ENCODE data around the gene AUTS2.

The AUTS2 gene

DNA sequence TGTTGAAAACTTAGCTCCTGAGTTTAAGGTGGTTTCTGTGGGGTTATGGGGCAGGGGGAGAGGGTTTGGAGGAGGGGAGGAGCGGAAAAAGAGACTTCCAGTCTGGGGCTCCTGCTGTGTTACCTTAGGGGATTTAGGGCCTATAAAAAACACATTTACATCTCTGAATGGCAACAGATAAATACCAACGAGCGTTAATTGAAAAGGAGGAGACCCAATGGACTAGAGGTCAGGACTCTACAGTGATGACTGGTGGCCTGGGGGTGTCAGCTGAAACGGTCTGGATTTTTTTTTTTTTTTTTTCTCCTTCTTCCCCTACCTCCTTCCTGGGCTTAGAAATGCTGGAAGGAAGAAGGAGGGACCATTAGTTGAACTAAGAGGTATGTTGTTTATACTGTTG, 47.4 kb downstream of the AUTS2 start:
- Histone ChIP-seq H3K4me1 (ENCODE audit: control insufficient read depth in 1 of 2, insufficient read depth in 2 of 2, low read length in 2 of 2) (peaks cover 0 to 18% of the 10 kb centered on the region in 2 donors), H3K27ac (ENCODE audit: low read length) (no peak overlapping the region), H3K36me3 (ENCODE audit: control insufficient read depth in 1 of 2, insufficient read depth in 2 of 2, low read length in 2 of 2) (no peaks in the 10 kb centered on the region), H3K4me3 (ENCODE audit: low read depth in 1 of 2, low read length in 2 of 2) (no peak overlapping the region), H3K9me3 (ENCODE audit: control insufficient read depth in 1 of 2, low read length in 2 of 2) (no peaks in the 10 kb centered on the region), H3K27me3 (ENCODE audit: low read depth, low read length) (no peaks in the 10 kb centered on the region)

DNA sequence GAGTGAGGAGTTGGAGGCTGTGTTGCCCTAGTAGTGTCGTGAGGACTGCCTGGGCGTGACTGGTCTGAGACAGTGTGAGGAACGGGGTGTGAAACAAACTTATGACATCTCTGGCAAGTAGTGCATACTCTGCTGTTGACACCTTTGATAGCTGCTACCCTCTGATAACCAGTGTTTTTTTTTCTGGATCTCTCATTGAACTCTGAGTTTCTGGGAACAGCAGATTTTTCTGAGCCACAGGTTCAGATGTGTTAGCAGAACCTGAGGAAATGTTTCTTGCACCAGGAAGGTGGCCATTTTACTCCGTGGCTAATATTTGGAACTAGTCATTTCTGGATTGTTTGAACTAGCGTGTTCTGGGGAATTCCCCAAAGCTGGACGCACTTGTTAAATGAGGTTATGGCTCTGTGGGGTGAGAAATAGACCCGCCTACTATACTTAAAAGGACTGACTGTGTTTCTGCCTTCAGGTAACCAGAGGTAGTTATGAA, 52.9 kb downstream of the AUTS2 start:
- Histone ChIP-seq H3K9me3 (ENCODE audit: control insufficient read depth in 1 of 2, low read length in 2 of 2) (no peaks in the 10 kb centered on the region), H3K36me3 (ENCODE audit: control insufficient read depth in 1 of 2, insufficient read depth in 2 of 2, low read length in 2 of 2) (no peaks in the 10 kb centered on the region), H3K4me3 (ENCODE audit: low read depth in 1 of 2, low read length in 2 of 2) (no peak overlapping the region), H3K27ac (ENCODE audit: low read length) (no peak overlapping the region), H3K4me1 (ENCODE audit: control insufficient read depth in 1 of 2, insufficient read depth in 2 of 2, low read length in 2 of 2) (peaks cover 0 to 13% of the 10 kb centered on the region in 2 donors), H3K27me3 (ENCODE audit: low read depth, low read length) (no peaks in the 10 kb centered on the region)

DNA sequence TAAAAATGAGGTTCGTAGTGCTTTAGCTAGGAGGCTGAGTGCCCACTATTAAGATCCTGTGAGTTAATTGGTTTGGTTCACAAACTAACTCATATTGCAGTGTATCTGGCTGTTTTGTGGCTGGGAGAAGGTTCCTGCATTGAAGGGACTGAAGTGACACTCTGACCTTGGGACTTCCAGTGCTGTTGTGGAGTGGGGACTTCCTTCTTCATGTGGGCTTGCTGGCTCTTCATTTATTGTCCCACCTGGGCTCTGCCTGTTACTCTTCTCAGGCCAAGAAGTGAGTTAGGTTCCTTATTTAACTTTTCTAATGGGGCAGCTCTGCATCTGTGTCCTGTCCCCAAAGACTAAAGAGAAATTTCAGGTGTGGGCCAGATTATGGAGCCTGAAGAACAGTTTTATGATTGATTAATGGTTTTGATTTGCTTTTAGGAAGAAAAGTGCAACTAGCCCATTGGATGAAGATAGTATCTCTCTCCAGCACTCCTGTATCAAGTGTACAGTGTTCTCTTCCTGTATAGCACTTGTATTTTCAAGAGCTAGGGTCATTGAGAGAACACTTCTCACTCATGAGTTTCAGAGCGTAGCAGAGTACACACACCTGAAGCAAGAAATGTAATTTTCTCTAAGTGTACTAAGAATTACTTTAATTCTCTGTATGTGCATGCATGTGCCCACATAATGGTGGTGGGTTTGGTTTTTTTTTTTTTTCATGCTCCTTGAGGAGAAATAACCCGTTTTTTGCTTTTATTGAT, 54.8 kb downstream of the AUTS2 start:
- Histone ChIP-seq H3K4me1 (ENCODE audit: control insufficient read depth in 1 of 2, insufficient read depth in 2 of 2, low read length in 2 of 2) (peaks cover 0 to 21% of the 10 kb centered on the region in 2 donors), H3K4me3 (ENCODE audit: low read depth in 1 of 2, low read length in 2 of 2) (no peak overlapping the region), H3K27ac (ENCODE audit: low read length) (no peak overlapping the region), H3K36me3 (ENCODE audit: control insufficient read depth in 1 of 2, insufficient read depth in 2 of 2, low read length in 2 of 2) (no peaks in the 10 kb centered on the region), H3K9me3 (ENCODE audit: control insufficient read depth in 1 of 2, low read length in 2 of 2) (no peaks in the 10 kb centered on the region), H3K27me3 (ENCODE audit: low read depth, low read length) (no peaks in the 10 kb centered on the region)

DNA sequence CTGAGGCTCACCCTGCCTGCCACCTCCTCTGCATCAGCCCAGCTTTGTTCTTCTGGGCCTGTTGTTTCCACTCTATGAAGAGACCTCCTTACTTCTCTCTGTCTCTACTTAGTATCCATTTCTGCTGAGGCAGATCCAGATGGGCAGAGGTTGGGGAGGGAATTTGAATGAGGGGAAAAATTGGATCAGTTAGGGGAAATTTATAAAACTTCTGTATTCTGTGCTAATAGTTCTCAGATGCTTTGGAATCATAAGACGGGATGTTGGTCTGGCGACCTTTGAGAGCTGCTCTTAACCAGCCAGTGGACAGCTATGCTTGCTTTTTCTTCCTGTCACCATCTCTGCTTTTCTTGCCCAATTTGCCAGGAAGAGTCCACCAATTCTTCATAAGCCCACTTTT, 55.5 kb downstream of the AUTS2 start:
- Histone ChIP-seq H3K36me3 (ENCODE audit: control insufficient read depth in 1 of 2, insufficient read depth in 2 of 2, low read length in 2 of 2) (no peaks in the 10 kb centered on the region), H3K4me1 (ENCODE audit: control insufficient read depth in 1 of 2, insufficient read depth in 2 of 2, low read length in 2 of 2) (peaks cover 0 to 17% of the 10 kb centered on the region in 2 donors), H3K9me3 (ENCODE audit: control insufficient read depth in 1 of 2, low read length in 2 of 2) (no peaks in the 10 kb centered on the region), H3K27me3 (ENCODE audit: low read depth, low read length) (no peaks in the 10 kb centered on the region), H3K27ac (ENCODE audit: low read length) (no peak overlapping the region), H3K4me3 (ENCODE audit: low read depth in 1 of 2, low read length in 2 of 2) (no peak overlapping the region)

DNA sequence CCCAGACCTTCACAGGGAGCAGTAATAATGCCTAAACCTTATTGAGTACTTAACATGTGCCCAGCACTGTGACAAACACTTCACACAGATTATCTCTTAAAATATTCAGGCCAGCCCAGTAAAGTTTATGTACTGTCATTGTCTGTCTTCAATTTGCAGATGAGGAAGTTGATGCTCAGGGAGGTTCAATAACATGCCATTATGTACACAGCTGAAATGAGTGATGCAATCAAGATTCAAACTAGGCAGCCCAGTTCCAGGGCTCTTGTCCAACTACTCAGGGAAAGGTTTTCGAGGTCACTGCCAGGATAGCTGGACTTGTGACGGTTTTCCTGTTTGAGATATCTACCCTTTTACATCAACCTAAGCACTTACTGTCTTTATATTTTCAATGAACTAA, 56.1 kb downstream of the AUTS2 start:
- peaks cover 0 to 12% of the 10 kb centered on the region in 2 donors for H3K4me1 ChIP-seq (ENCODE audit: control insufficient read depth in 1 of 2, insufficient read depth in 2 of 2, low read length in 2 of 2)

DNA sequence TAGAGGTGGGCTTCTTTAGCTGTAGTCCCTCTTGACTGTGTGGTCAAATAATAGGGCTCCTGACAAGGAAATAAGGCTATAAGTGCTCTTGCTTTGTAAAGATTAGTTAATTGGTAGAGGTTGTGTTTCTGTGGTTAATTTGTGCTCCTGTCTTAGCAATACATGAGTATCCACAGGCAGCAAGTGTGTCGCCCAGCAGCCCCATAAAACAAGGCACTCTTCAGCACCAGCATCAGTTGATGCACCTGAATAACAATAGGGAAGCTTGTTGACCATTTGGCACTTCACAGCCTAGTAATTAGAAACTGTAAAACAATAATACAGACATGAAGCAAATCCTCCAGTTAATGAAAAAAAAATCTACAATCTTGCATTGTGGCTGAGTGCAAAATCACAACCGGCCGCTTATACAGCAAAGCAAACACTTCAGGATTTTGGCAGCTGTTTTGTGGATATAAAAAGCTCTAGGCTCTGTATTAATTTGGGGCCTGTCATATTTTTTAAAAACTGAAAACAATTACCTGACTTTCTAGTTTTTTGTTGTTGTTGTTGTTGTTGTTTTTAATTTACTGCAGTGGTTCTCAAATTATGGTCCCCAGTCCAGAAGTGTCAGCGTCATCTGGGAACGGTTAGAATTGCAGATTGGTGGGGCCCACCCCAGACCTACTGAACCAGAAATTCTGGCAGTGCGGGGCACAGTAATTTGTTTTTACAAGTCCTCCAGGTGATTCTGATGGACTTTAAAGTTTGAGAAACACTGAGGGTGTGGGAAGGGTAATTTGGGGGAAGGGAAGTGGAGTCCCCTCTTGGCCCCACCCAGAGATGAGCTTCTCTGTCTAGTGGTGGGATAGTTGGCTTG, 56.8 kb downstream of the AUTS2 start:
- no peak overlapping the region for H3K27ac ChIP-seq (ENCODE audit: low read length)
- no peak overlapping the region for H3K4me3 ChIP-seq (ENCODE audit: low read depth in 1 of 2, low read length in 2 of 2)

More for the DNA sequence above, 56.1 kb downstream of the AUTS2 start:
- no peaks in the 10 kb centered on the region for H3K27me3 ChIP-seq (ENCODE audit: low read depth, low read length)
- no peaks in the 10 kb centered on the region for H3K36me3 ChIP-seq (ENCODE audit: control insufficient read depth in 1 of 2, insufficient read depth in 2 of 2, low read length in 2 of 2)
- no peak overlapping the region for H3K27ac ChIP-seq (ENCODE audit: low read length)
- no peaks in the 10 kb centered on the region for H3K9me3 ChIP-seq (ENCODE audit: control insufficient read depth in 1 of 2, low read length in 2 of 2)
- H3K4me3 ChIP-seq (ENCODE audit: low read depth in 1 of 2, low read length in 2 of 2): no peak overlapping the region

DNA sequence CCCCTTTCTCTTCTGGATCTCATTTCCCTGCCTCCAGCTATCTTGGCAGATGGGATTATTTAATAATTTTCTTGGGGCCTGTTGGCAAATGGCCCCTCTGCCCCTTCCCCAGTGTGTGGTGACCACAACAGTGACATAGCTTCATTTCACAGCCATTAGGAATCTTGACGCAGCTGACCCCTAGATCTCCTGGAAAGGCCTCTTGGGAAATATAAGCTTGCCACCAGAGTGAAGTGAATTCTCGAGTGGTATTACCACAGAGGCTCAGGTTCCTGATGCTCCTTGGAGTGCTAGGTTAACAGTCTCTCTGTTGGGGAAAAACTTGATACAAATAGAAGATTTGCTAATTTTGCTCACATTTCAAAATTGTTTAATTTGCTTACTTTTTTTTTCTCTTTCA, 57.8 kb downstream of the AUTS2 start:
- no peaks in the 10 kb centered on the region for H3K9me3 ChIP-seq (ENCODE audit: control insufficient read depth in 1 of 2, low read length in 2 of 2)
- no peak overlapping the region for H3K4me3 ChIP-seq (ENCODE audit: low read depth in 1 of 2, low read length in 2 of 2)
- no peaks in the 10 kb centered on the region for H3K27me3 ChIP-seq (ENCODE audit: low read depth, low read length)
- H3K27ac ChIP-seq (ENCODE audit: low read length): no peak overlapping the region
- H3K4me1 ChIP-seq (ENCODE audit: control insufficient read depth in 1 of 2, insufficient read depth in 2 of 2, low read length in 2 of 2): peaks cover 0 to 25% of the 10 kb centered on the region in 2 donors
- H3K36me3 ChIP-seq (ENCODE audit: control insufficient read depth in 1 of 2, insufficient read depth in 2 of 2, low read length in 2 of 2): no peaks in the 10 kb centered on the region

More for the DNA sequence above, 56.8 kb downstream of the AUTS2 start:
- H3K36me3 ChIP-seq (ENCODE audit: control insufficient read depth in 1 of 2, insufficient read depth in 2 of 2, low read length in 2 of 2): no peaks in the 10 kb centered on the region
- peaks cover 0 to 17% of the 10 kb centered on the region in 2 donors for H3K4me1 ChIP-seq (ENCODE audit: control insufficient read depth in 1 of 2, insufficient read depth in 2 of 2, low read length in 2 of 2)
- no peaks in the 10 kb centered on the region for H3K27me3 ChIP-seq (ENCODE audit: low read depth, low read length)
- H3K9me3 ChIP-seq (ENCODE audit: control insufficient read depth in 1 of 2, low read length in 2 of 2): no peaks in the 10 kb centered on the region

DNA sequence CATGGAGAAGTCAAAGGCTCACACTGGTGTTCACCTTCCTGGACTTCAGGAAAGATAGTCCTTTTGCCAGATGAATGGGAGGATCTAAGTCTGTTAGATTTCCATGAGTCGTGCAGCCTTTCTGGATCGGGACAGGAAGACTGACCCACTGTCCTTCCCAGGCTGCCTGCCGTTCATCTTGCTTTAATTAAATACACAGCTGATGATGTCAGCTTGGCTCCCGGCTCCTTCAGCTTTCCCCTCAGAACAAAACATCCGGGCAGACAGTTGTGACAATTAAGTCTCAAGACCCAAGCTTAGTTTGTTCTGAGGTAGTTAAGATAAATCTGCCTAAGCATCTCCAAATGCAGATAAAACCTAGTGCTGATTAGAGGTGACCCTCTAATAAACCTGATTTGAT, 58.6 kb downstream of the AUTS2 start:
- Histone ChIP-seq H3K4me1 (ENCODE audit: control insufficient read depth in 1 of 2, insufficient read depth in 2 of 2, low read length in 2 of 2) (peaks cover 0 to 25% of the 10 kb centered on the region in 2 donors), H3K27ac (ENCODE audit: low read length) (no peak overlapping the region)

DNA sequence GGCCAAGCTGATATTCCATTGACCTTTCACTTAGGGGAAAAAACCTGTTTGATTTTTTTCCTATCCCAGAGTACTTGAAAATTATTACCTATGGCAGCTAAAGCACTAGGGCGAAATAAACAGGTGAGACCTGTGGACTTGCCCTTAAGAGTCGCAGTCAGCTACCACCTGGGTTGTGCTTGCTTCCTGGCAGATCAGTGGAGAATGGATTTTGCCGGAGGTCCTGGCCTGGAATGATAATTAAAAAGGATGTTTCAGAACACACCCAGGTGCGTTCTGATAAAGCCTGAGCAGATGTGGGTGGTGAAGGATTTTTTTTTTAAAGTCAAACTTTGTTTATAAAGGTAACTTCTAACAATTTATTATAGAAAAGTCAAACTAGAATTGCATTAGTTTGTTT, 59.1 kb downstream of the AUTS2 start:
- H3K27me3 ChIP-seq (ENCODE audit: low read depth, low read length): no peaks in the 10 kb centered on the region
- H3K4me3 ChIP-seq (ENCODE audit: low read depth in 1 of 2, low read length in 2 of 2): no peak overlapping the region
- H3K36me3 ChIP-seq (ENCODE audit: control insufficient read depth in 1 of 2, insufficient read depth in 2 of 2, low read length in 2 of 2): no peaks in the 10 kb centered on the region
- peaks cover 0 to 25% of the 10 kb centered on the region in 2 donors for H3K4me1 ChIP-seq (ENCODE audit: control insufficient read depth in 1 of 2, insufficient read depth in 2 of 2, low read length in 2 of 2)
- H3K27ac ChIP-seq (ENCODE audit: low read length): no peak overlapping the region
- H3K9me3 ChIP-seq (ENCODE audit: control insufficient read depth in 1 of 2, low read length in 2 of 2): no peaks in the 10 kb centered on the region

More for the DNA sequence above, 58.6 kb downstream of the AUTS2 start:
- H3K9me3 ChIP-seq (ENCODE audit: control insufficient read depth in 1 of 2, low read length in 2 of 2): no peaks in the 10 kb centered on the region
- H3K4me3 ChIP-seq (ENCODE audit: low read depth in 1 of 2, low read length in 2 of 2): no peak overlapping the region
- H3K27me3 ChIP-seq (ENCODE audit: low read depth, low read length): no peaks in the 10 kb centered on the region
- H3K36me3 ChIP-seq (ENCODE audit: control insufficient read depth in 1 of 2, insufficient read depth in 2 of 2, low read length in 2 of 2): no peaks in the 10 kb centered on the region

DNA sequence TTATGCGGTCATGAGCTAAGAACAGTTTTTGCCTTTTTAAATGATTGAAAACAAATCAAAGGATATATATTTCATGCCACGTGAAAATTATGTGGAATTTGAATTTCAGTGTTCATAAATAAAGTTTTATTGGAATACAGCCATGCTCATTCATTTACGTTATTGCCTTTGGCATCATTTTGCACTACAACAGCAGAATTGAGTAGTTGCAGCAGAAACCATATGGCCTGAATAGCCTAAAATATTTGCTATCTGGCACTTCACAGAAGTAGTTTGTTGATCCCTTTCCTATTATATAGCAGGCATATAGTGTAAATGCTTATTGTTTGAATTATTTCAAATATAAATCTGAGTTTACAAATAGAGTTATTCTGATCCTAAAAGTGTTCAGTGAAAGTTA, 59.7 kb downstream of the AUTS2 start:
- H3K9me3 ChIP-seq (ENCODE audit: control insufficient read depth in 1 of 2, low read length in 2 of 2): no peaks in the 10 kb centered on the region
- no peaks in the 10 kb centered on the region for H3K27me3 ChIP-seq (ENCODE audit: low read depth, low read length)
- no peak overlapping the region for H3K4me3 ChIP-seq (ENCODE audit: low read depth in 1 of 2, low read length in 2 of 2)
- no peak overlapping the region for H3K27ac ChIP-seq (ENCODE audit: low read length)
- peaks cover 0 to 25% of the 10 kb centered on the region in 2 donors for H3K4me1 ChIP-seq (ENCODE audit: control insufficient read depth in 1 of 2, insufficient read depth in 2 of 2, low read length in 2 of 2)
- H3K36me3 ChIP-seq (ENCODE audit: control insufficient read depth in 1 of 2, insufficient read depth in 2 of 2, low read length in 2 of 2): no peaks in the 10 kb centered on the region

DNA sequence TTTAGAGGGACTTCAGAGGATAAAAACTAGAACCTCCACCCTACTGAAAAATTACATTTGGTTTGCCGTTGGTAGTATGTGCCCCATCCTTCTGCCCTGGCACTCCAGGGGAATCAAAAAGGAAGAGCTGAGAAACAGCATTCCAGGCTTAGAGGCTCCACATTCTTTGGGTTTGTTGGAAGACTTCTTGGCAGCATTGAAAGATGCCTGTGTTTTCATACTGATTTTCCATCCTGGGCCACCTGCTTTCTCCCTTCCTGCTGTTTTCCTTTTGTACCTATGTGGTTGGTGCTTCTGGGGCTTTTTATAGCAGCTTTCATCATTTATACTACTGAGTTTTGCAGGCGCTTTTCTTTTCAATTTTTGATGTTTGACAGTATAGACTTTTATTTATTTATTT, 61.7 kb downstream of the AUTS2 start:
- H3K4me1 ChIP-seq (ENCODE audit: control insufficient read depth in 1 of 2, insufficient read depth in 2 of 2, low read length in 2 of 2): peaks cover 0 to 25% of the 10 kb centered on the region in 2 donors
- no peak overlapping the region for H3K27ac ChIP-seq (ENCODE audit: low read length)
- H3K36me3 ChIP-seq (ENCODE audit: control insufficient read depth in 1 of 2, insufficient read depth in 2 of 2, low read length in 2 of 2): no peaks in the 10 kb centered on the region
- no peaks in the 10 kb centered on the region for H3K9me3 ChIP-seq (ENCODE audit: control insufficient read depth in 1 of 2, low read length in 2 of 2)
- no peak overlapping the region for H3K4me3 ChIP-seq (ENCODE audit: low read depth in 1 of 2, low read length in 2 of 2)
- no peaks in the 10 kb centered on the region for H3K27me3 ChIP-seq (ENCODE audit: low read depth, low read length)

All from muscle layer of duodenum (tissue), 2 donors.